Iris pigment epithelial cell (primary cell): ENCODE results near the gene NAA38.
"Not testable (repeated sequence)": the region's sequence is repeated elsewhere in the genome, so short reads cannot be mapped to it uniquely, and the experiment has no call there.

Experiments used
- DNase-seq: peaks from one replicate; pipeline ENCODE4 v3.0.0-alpha.2; 2011; ENCODE audit warnings: low read depth

NAA38 gene

DNA sequence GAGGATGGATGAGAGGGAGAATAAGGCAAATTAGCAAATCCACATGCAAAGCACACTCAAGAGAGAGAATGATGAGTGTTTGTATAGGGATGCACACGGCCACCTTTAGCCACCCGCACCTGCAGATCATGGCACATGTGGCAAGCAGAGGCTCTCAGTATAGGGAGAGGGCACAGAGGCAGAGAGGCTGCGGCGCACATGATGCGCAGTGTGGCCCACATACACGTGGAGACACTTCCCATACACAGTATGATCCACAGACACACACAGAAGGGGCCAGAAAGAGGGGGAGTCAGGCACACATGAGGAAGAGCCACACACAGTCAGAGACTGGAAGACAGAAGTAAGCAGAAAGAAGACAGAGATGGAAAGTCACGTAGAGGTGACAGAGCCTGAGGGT lies 24.7 kb upstream of the NAA38 start:
- no peak for DNase-seq

- peak; percentile 34 for DNase-seq
Observed at GRCh38 chr17:7881276-7882054, 24.1 kb upstream of the NAA38 start.

- DNase-seq = no peak
Observed at GRCh38 chr17:7880076-7880868, 22.9 kb upstream of the NAA38 start.

DNA sequence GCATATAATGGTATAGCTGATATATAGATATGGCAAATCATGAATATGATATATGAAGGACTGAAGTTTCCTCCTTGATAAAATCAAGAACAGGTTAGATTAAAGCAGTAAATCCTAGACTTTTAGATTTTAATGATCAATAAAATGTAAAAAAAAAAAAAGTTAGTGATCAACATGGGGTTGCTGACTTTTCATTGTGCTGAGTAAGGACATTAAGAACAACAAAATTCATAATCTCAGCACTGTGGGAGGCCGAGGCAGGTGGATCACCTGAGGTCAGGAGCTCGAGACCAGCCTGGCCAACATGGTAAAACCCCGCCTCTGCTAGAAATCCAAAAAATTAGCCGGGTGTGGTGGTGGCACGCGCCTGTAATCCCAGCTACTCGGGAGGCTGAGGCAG lies 20.9 kb upstream of the NAA38 start:
- no peak for DNase-seq

- no peak for DNase-seq
Observed at GRCh38 chr17:7875804-7876370, 18.5 kb upstream of the NAA38 start.

GRCh38 chr17:7873051-7873450 lies 15.7 kb upstream of the NAA38 start:
- DNase-seq = no peak

DNA sequence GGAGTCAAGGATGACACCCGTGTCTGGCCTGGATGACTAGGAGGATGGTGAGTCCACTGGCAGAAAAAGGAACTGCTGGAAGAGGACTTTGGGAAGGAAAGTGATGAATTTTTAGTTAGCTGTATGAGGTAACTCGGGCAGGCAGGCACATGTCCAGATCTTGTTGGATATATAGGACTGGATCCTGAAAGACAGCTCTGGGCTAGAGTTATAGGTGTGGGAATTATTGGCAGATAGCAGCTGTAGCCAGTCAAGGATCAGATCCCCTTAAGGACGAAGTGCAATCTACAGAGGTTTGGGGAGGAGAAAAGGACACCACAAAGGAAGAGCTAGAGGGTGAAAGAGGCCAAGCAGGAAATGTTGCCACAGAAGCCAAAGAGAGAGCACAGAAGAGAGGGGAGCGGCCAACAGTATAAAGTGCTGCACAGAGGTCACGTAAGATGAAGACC lies 10.5 kb upstream of the NAA38 start:
- DNase-seq = no peak

- DNase-seq = no peak
Observed at GRCh38 chr17:7864995-7865650, 7.8 kb upstream of the NAA38 start.

DNA sequence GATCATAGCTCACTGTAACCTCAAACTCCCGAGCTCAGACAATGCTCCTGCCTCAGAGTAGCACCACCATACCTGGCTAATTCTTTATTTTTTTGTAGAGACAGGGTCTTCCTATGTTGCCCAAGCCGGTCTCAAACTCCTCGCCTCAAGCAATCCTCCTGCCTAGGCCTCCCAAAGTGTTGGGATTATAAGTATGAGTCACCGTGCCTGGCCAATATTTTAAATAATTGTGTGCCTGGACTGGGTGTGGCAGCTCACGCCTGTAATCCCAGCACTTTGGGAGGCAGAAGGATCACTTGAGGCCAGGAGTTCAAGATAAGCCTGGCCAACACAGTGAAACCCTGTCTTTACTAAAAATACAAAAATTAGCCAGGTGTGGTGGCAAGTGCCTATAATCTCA lies 7.0 kb upstream of the NAA38 start:
- not testable (repeated sequence) for DNase-seq

GRCh38 chr17:7862692-7863437 lies 5.5 kb upstream of the NAA38 start:
- DNase-seq = no peak

DNA sequence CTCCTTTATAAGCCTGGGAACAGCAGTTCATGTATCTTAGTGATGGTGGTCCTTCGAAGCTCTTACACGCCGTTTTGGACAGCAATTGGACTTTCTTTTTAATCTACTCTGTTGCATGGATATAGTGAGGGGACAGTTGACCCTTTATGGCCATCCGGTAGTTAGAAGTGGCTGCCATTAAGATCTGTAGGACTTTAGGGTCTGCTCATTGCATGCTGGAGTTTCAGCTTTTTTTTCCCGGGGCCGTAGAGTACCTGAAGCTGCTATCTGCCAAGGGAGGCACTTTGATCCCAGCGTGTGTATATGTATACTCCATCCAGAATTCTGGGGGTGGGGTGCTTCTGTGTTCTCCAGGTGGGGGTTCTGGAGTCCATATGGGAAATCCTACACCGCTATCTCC lies 1.7 kb upstream of the NAA38 start:
- DNase-seq = no peak

DNA sequence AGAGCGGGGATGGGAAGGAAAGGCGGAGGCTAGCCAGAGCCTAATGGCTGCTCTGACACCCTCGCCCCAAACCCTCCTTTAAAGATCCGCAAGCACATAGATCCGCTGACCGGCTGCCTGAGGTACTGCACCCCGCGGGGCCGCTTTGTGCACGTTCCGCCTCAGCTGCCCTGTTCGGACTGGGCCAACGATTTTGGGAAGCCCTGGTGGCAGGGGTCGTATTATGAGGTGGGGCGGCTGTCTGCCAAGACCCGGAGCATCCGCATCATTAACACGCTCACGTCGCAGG lies 1.1 kb upstream of the NAA38 start:
- peak; percentile 71 for DNase-seq

DNA sequence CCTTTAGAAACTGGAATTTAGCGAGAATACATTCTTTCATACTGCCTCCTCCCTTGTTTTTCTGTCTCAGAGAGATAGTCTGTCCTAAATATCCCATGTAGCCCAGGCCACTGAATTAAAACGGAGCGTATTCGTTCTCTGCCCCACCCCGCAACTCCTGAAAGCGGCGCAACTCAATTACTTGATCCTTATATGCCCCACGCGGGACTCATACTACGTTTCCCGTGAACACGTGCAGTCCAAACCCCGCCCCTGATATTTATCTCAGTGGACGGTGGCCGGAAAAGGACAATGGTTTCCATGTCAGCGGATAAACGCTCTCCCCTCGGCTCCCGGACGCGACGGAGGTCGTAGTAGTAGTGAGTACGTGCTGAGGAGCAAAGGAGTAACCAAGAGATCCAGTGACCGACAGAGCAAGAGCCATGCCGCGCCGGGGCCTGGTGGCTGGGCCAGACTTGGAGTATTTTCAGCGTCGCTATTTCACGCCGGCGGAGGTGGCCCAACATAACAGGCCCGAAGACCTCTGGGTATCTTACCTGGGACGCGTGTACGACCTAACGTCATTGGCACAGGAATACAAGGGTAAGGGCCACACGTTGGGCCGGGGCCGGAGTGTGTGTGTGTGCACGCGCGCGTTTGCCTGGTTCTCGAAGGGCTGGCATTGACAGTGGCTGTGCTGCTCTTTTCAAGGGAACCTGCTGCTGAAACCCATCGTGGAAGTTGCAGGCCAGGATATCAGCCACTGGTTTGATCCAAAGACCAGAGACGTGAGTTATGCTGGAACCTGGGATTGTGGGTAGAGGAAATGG lies 558 bp upstream of the NAA38 start, which contains the start of gene CYB5D1:
CYB5D1 (plus strand) TSS at position 291 of the 809 bp plus-strand sequence; CDS start at position 423, 132 bp downstream.
- DNase-seq = peak; percentile 92

GRCh38 chr17:7856011-7856810 lies 1.1 kb downstream of the NAA38 start:
- DNase-seq = peak; percentile 52

DNA sequence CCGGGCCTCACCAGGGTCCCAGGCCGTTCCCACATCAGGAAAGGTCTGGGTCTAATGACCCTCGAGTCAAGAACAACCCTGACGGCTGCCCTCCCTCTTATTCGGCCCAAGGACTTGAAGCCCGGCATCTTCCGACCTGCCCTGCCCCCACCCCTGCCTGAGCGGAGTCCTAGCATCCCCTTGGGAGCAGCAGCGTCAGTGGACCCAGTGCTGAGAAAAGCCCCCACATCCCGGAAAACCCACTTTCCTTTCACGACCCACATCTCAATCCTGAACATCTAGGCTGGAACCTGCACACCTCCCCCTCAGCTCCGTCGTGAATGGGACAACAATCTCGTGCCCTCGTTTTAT lies 1.7 kb downstream of the NAA38 start:
- no peak for DNase-seq

DNA sequence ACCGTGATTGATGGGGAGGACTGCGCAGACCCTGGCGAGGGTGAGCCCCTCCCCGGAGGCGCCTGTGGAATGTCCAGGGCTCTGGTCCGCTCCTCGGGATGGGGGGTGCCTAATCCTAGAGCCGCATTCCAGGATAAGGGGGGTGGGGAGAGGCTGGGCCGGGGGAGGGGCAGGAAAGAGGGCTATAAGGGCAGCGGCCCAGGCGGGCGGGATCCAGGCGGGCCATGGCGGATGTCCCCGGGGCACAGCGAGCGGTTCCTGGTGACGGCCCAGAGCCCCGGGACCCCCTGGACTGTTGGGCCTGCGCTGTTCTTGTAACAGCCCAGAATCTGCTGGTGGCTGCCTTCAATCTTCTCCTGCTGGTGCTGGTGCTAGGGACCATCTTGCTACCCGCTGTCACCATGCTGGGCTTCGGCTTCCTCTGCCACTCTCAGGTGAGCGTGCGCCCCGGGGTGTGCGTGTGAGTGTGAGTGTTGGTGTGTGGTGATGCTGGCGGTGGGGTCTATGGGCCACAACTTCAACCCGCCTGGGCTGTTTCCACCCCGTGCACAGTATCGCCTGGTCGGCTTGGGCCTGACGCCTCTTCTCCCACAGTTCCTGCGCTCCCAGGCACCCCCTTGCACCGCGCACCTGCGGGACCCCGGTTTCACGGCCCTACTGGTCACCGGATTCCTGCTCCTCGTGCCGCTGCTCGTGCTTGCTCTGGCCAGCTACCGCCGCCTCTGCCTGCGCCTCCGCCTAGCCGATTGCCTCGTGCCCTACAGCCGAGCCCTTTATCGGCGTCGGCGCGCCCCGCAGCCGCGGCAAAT lies 2.3 kb downstream of the NAA38 start, which contains the start of gene TMEM88:
TMEM88 (plus strand) TSS at position 216 of the 809 bp plus-strand sequence; CDS start at position 225, 9 bp downstream.
- no peak for DNase-seq

DNA sequence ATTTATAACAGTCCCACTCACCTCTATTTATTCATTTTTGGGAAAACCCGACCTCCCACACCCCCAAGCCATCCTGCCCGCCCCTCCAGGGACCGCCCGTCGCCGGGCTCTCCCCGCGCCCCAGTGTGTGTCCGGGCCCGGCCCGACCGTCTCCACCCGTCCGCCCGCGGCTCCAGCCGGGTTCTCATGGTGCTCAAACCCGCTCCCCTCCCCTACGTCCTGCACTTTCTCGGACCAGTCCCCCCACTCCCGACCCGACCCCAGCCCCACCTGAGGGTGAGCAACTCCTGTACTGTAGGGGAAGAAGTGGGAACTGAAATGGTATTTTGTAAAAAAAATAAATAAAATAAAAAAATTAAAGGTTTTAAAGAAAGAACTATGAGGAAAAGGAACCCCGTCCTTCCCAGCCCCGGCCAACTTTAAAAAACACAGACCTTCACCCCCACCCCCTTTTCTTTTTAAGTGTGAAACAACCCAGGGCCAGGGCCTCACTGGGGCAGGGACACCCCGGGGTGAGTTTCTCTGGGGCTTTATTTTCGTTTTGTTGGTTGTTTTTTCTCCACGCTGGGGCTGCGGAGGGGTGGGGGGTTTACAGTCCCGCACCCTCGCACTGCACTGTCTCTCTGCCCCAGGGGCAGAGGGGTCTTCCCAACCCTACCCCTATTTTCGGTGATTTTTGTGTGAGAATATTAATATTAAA lies 3.1 kb downstream of the NAA38 start:
- DNase-seq = no peak

DNA sequence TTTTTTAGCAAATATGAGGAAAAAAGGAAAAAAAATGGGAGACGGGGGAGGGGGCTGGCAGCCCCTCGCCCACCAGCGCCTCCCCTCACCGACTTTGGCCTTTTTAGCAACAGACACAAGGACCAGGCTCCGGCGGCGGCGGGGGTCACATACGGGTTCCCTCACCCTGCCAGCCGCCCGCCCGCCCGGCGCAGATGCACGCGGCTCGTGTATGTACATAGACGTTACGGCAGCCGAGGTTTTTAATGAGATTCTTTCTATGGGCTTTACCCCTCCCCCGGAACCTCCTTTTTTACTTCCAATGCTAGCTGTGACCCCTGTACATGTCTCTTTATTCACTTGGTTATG lies 3.7 kb downstream of the NAA38 start:
- DNase-seq = no peak
